Breast epithelium (tissue), 4 donors: ENCODE results near the gene POT1. TPM values are rescaled to one million over a fixed set of nuclear protein-coding genes. Genes with fewer than 3 reads are reported as not detected.

ENCODE experiments used
- DNase-seq, 2 donors: peaks; one replicate each; pipeline ENCODE4 v3.0.0-alpha.2; 2019; ENCODE audit warnings: low spot score in 2 of 2
- H3K27ac ChIP-seq, 2 donors: fragments of 200-600 bp; sonication (generic) in 1 of 2; one replicate each; pipeline ENCODE4 v1.5.1; 2016 to 2019; ENCODE audit warnings: mild to moderate bottlenecking in 1 of 2
- H3K27me3 ChIP-seq, 2 donors: fragments of 200-600 bp; sonication (generic) in 1 of 2; one replicate each; pipeline versions ENCODE4 v1.5.1 to v1.6.0; 2017 to 2019; ENCODE audit warnings: control low read depth in 1 of 2, mild to moderate bottlenecking in 1 of 2
- H3K36me3 ChIP-seq: fragments of 200-600 bp; one replicate; pipeline ENCODE4 v1.5.1; 2019
- H3K4me1 ChIP-seq, 2 donors: fragments of 200-600 bp; sonication (generic); one replicate each; pipeline ENCODE4 v1.5.1; 2016 to 2019; ENCODE audit warnings: control low read depth in 1 of 2
- H3K4me3 ChIP-seq, 3 donors: fragments of 200-600 bp; sonication (generic); 1 replicate in 2 of 3; 2 replicates in 1 of 3; pipeline ENCODE4 v1.5.1; 2016 to 2019; ENCODE audit warnings: mild to moderate bottlenecking in 3 of 3, moderate library complexity in 2 of 3
- H3K9me3 ChIP-seq, 2 donors: fragments of 200-600 bp; sonication (generic) in 1 of 2; one replicate each; pipeline ENCODE4 v1.5.1; 2016 to 2019; ENCODE audit warnings: control low read depth in 1 of 2
- CTCF ChIP-seq, 3 donors: fragments of 450-650 bp; IDR thresholded peaks; one replicate each; pipeline ENCODE4 v1.5.1; 2016 to 2017; ENCODE audit warnings: antibody characterized with exemption in 3 of 3, mild to moderate bottlenecking in 3 of 3, moderate library complexity in 3 of 3
- POLR2A ChIP-seq: fragments of 450-650 bp; IDR thresholded peaks from one replicate; pipeline ENCODE4 v1.6.1; 2016; ENCODE audit warnings: antibody characterized with exemption, mild to moderate bottlenecking, moderate library complexity
- POLR2AphosphoS5 ChIP-seq, 3 donors: sonication (generic); formaldehyde crosslinking; IDR thresholded peaks; one replicate each; pipeline ENCODE4 v1.6.1; 2017; ENCODE audit warnings: antibody characterized with exemption in 3 of 3
- intact Hi-C: fragments of 100-400 bp; cut with DNase I; formaldehyde crosslinking; loops from one replicate; pipeline ENCODE4 v1.15.1; 2023; ENCODE audit warnings: low total_unique reads
- total RNA-seq, 3 donors: library from RNA; depleted of rRNA; stranded (reverse); fragments of >200 nt; gene quantifications; one replicate each; pipeline ENCODE4 v1.1.0, GENCODE V29; 2016

POT1 gene
- total RNA-seq, 3 donors from 2014 or later, result 19.7 to 43.6 (median 35.1) TPM

- no peaks in the 10 kb centered on the region for H3K4me1 ChIP-seq
- DNase-seq, result no peak
- intact Hi-C loops, result no loop called here
- H3K27ac ChIP-seq, result no peak overlapping the region
- H3K27me3 ChIP-seq, result no peaks in the 10 kb centered on the region
- TF ChIP-seq POLR2A (no peak), POLR2AphosphoS5 (IDR thresholded peaks at IDR 0.05) (no peak), CTCF (IDR thresholded peaks at IDR 0.05) (no peak)
- no peaks in the 10 kb centered on the region for H3K36me3 ChIP-seq
- H3K9me3 ChIP-seq, result no peaks in the 10 kb centered on the region
- H3K4me3 ChIP-seq, result no peak overlapping the region
Measured at GRCh38 chr7:124811341-124811740, 118.3 kb downstream of the POT1 start.

GRCh38 chr7:124810605-124811004, 119.0 kb downstream of the POT1 start:
- no peaks in the 10 kb centered on the region for H3K9me3 ChIP-seq
- H3K4me1 ChIP-seq, result no peaks in the 10 kb centered on the region
- H3K4me3 ChIP-seq, result no peak overlapping the region
- H3K36me3 ChIP-seq, result no peaks in the 10 kb centered on the region
- H3K27ac ChIP-seq, result no peak overlapping the region
- H3K27me3 ChIP-seq, result no peaks in the 10 kb centered on the region
- intact Hi-C loops, result no loop called here
- no peak for DNase-seq
- TF ChIP-seq POLR2A (no peak), POLR2AphosphoS5 (IDR thresholded peaks at IDR 0.05) (no peak), CTCF (IDR thresholded peaks at IDR 0.05) (no peak)

GRCh38 chr7:124808206-124808605, 121.4 kb downstream of the POT1 start:
- no peak for DNase-seq
- Histone ChIP-seq H3K4me1 (no peaks in the 10 kb centered on the region), H3K27me3 (no peaks in the 10 kb centered on the region), H3K4me3 (no peak overlapping the region), H3K36me3 (no peaks in the 10 kb centered on the region), H3K27ac (no peak overlapping the region), H3K9me3 (no peaks in the 10 kb centered on the region)
- TF ChIP-seq POLR2A, result no peak
- TF ChIP-seq CTCF (IDR thresholded peaks at IDR 0.05), result no peak
- intact Hi-C loops, result no loop called here

GRCh38 chr7:124801330-124801895, 128.2 kb downstream of the POT1 start:
- H3K27ac ChIP-seq, result no peak overlapping the region
- intact Hi-C loops, result no loop called here
- H3K36me3 ChIP-seq, result no peaks in the 10 kb centered on the region
- TF ChIP-seq POLR2A (no peak), CTCF (IDR thresholded peaks at IDR 0.05) (no peak), POLR2AphosphoS5 (IDR thresholded peaks at IDR 0.05) (no peak)
- H3K4me3 ChIP-seq, result no peak overlapping the region
- no peaks in the 10 kb centered on the region for H3K27me3 ChIP-seq
- no peak for DNase-seq
- no peaks in the 10 kb centered on the region for H3K4me1 ChIP-seq
- H3K9me3 ChIP-seq, result no peaks in the 10 kb centered on the region

- H3K36me3 ChIP-seq, result no peaks in the 10 kb centered on the region
- TF ChIP-seq POLR2A (no peak), CTCF (IDR thresholded peaks at IDR 0.05) (no peak), POLR2AphosphoS5 (IDR thresholded peaks at IDR 0.05) (no peak)
- H3K4me1 ChIP-seq, result no peaks in the 10 kb centered on the region
- no peak overlapping the region for H3K4me3 ChIP-seq
- no peak overlapping the region for H3K27ac ChIP-seq
- H3K27me3 ChIP-seq, result no peaks in the 10 kb centered on the region
- no peak for DNase-seq
- intact Hi-C loops, result no loop called here
- H3K9me3 ChIP-seq, result peaks cover 0 to 5% of the 10 kb centered on the region in 2 donors
Measured at GRCh38 chr7:124800386-124800785, 129.2 kb downstream of the POT1 start.
